Erythroblast (primary cell): Measurements from ENCODE around the gene CZIB.

Source experiments
- DNase-seq, 2 experiments: peaks; one replicate each; lab custom pipeline; 2025; lab: John Stamatoyannopoulos, UW
- GATA1 ChIP-seq: IDR thresholded peaks from 2 replicates; pipeline ENCODE4 v1.6.1; 2011; ENCODE audit warnings: low read depth, mild to moderate bottlenecking, control low read depth, low read length, moderate library complexity
- POLR2A ChIP-seq: IDR thresholded peaks from 2 replicates; pipeline ENCODE4 v1.6.1; 2011; ENCODE audit warnings: mild to moderate bottlenecking, low read length

The CZIB gene

DNA sequence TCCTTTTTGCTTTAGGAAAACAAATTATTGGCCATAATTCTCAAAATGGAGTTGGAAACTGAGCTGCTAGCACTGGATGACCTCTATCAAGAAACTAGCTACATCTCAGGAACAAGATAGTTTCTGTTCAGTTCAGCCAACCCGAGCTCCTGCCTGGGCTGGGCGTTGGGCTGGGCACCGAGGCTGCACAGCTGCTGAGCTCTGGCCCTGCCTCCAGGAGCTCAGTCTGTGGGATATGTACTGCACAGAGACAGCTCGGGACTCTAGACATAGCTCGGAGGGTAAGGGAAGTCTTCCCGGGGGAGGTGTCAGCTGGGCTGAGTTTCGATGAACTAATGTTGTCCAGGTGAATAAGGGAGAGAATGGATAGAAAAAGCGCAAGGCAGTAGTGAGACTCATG lies 53.5 kb downstream of the CZIB start:
- TF ChIP-seq GATA1 (no peak), POLR2A (no peak)
- DNase-seq, result no peak

DNA sequence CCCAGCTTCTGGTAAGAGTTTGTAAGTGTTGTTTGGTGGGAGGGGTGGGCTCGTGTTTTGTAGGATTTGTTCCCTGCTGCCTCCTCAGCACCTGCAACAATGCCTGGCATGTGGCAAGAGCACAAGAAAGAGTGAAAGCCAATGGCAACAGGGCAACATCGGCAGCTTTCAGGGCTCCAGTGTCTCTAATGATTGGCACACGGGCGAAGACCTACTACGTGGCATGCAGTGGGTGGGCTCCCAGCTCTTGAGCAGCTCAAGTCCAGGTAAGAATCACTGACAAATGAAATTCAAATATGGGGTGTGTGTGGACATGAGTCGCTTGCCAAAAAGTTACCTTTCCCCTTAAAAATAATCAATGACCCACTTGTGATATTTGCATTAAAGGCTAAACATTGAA lies 54.1 kb downstream of the CZIB start:
- no peak for TF ChIP-seq POLR2A
- TF ChIP-seq GATA1, result no peak
- DNase-seq, result no peak

DNA sequence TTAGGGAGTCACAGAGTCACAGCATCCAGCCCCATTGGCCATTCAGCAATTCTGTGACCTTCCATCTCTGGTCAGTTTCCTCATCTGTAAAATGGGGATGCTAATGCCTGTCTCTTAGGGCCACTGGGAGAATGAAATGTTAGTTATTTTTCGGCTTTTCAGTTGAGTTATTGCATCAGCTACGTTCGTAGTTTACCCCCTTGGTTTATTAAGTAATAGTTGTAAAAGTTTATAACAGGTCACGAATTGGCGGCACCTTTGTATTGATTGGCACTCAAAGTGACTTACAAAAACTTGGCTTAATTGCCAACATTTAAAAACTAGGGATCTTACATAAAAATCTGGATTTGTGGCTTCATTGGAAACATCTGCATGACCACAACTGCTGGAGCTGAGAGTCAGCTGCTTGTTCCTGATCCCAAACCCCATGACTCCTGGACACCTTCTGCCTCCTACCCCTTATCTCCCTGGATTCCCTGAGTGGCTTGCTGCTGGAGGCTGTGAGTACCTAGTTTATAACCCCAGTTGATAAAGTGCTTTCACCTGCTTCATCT lies 54.9 kb downstream of the CZIB start:
- no peak for DNase-seq
- TF ChIP-seq GATA1, result no peak
- no peak for TF ChIP-seq POLR2A
